AG09309 (cell line): ENCODE measurements around the gene PRMT1.

Source experiments
- DNase-seq: peaks from one replicate; pipeline ENCODE4 v3.0.0-alpha.2; 2010; ENCODE audit warnings: low read depth
- H3K4me3 ChIP-seq: 2 replicates; pipeline ENCODE4 v1.5.1; 2011; ENCODE audit warnings: mild to moderate bottlenecking, low read depth, low read length, moderate library complexity; ENCODE audit not compliant: control insufficient read depth
- TF ChIP-seq, protein P1 (sequence below): IDR thresholded peaks from 2 replicates; pipeline ENCODE4 v1.5.1; 2011; ENCODE audit warnings: mild to moderate bottlenecking, low read depth, low read length, inconsistent platforms; ENCODE audit not compliant: insufficient read depth, control insufficient read depth; ENCODE audit errors: missing control alignments

PRMT1 gene

DNA sequence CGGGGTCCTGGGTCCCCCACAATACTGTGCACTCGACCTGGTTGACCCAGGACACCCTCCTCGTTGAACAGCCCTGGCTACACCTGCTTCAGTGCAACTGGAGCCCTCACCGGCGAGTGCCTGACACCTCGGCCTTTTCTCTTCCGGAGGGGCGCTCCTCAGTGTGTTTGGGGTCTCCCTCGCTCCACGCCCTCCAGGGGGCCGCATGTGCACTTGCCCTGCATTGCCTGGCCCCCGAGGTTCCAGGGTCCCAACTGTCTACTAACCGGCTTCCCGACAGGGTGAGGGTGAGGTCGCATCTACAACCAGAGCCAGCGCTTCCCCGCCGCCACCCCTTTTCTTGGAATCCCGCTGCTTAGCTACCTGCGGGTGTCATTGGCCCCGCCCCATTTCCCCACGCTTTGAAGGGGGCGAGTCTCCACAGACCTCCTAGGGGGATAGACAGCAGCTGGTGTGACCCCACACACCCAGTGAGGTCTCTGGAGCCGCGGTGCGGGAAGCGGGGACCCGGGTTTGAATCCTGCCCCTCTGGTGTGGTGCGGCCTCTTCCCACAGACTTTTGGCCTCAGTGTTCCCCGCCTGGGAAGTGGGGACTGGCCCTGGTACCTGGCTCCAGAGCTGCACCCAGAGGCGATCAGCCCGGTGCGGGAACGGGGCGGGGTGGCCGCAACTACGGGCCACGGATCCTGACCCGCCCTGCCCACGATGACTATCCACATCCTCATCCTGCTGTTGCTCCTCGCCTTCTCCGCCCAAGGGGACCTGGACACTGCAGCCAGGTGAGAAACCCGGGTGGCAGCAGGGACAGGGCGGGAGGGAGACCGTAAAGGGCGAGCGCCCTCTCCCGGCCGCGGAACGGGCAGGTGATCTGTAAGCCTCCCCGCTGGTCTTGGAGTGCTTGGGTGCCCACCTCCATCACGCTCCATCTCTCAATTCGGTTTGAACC is 12.3 kb downstream of the PRMT1 start, which contains the start of gene ADM5:
ADM5 (plus strand) TSS at position 462 of the 946 bp plus-strand sequence; CDS start at position 706, 244 bp downstream.
- TF ChIP-seq, protein P1, sequence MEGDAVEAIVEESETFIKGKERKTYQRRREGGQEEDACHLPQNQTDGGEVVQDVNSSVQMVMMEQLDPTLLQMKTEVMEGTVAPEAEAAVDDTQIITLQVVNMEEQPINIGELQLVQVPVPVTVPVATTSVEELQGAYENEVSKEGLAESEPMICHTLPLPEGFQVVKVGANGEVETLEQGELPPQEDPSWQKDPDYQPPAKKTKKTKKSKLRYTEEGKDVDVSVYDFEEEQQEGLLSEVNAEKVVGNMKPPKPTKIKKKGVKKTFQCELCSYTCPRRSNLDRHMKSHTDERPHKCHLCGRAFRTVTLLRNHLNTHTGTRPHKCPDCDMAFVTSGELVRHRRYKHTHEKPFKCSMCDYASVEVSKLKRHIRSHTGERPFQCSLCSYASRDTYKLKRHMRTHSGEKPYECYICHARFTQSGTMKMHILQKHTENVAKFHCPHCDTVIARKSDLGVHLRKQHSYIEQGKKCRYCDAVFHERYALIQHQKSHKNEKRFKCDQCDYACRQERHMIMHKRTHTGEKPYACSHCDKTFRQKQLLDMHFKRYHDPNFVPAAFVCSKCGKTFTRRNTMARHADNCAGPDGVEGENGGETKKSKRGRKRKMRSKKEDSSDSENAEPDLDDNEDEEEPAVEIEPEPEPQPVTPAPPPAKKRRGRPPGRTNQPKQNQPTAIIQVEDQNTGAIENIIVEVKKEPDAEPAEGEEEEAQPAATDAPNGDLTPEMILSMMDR: peak; percentile 67
- peak within 1 kb of the TSS; percentile 61 for H3K4me3 ChIP-seq
- DNase-seq: no peak

DNA sequence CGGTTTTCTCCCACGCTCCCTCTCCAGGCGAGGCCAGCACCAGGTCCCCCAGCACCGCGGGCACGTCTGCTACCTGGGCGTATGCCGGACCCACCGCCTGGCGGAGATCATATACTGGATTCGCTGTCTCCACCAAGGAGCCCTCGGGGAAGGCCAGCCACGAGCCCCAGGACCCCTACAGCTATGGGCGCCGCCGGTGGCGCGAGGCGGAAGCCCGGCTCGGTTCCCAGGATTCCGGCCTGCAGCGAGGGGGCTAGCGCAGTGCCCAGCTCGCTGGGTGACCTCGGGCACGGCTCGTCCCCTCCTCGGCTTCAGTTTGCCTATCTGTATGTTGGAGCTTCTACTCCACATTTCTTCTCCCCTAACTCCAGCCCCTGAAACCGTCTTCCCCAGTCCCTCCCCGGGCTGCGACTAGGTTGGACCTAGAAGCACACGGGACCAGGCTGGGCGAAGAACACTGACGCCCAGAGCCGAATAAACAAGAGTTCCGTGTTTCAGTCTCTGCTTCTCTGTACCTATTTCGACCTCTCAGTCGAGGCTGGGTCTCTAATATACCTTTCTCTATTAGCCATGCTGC is 13.1 kb downstream of the PRMT1 start:
- TF ChIP-seq, protein P1: no peak
- DNase-seq: no peak
- peak overlapping the region; percentile 61 for H3K4me3 ChIP-seq

DNA sequence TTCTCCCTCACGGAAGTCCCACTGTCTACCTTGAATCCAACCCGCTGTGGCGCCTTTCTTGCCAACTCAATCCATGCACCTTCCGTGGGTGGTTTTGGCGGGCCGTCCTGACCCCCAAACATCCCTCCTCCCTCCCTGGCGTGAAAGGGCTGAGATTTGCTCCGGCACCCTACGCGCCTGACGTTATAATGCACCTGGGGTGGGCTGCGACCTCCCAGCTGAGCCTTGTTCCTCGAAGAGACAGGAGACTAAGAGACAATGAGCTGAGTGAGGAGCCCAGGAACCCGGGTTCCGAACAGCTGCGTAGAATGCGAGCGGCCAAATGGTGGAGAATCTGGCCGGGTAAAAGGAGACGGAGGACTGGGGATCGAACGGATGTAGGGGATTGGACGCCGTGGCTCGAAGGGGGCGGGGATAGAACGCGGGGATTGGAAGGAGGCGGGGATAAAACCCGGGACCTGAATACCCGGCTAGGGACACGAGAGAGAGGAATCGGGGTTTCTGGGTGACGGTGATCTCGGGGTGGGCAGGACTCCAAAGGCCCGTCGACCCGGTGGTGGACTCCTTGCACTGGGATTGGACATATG is 13.7 kb downstream of the PRMT1 start, which contains the start of gene CPT1C:
CPT1C (plus strand) TSS at position 461 of the 587 bp plus-strand sequence. CDS start 1,137 bp downstream, outside the sequence.
- peak within 1 kb of the TSS; percentile 61 for H3K4me3 ChIP-seq
- TF ChIP-seq, protein P1: no peak
- DNase-seq: no peak

DNA sequence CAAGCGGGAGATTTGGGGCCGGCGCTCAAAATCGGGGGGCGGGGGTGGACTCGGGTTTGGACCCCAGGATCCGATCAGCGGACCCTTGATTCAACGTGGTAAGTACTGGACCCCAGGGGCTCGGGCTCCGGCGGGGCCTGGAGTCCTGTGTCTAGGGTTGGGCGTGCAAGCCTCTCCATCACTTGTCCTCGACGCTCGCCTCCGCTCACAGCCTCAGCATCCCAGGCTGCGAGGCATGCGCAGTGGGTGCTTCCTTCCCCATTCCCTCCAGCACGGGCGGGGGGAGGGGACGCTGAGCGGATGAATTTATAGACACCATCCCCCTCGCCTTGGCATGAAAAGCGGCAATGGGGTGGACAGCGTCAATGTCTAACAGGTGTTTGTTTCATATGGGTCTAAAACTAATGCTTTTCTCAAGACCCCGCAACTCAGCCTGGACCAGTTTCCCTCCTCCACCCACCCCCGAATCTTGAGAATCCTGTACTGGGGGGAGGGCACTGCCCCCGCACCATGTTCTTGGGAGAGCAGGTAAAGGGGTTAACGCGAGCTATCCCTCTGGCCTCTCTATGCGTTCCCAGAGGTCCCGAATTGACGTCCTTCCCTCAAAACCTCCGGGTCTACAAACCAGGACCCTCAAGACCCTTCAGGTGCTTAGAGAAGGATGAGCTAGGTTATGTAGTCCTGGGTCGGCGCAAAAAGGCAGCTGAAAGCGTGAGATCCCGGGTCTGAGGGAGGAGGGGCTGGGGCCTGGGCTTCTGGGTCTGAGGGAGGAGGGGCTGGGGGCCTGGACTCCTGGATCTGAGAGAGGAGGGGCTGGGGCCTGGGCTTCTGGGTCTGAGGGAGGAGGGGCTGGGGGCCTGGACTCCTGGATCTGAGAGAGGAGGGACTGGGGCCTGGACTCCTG is 14.4 kb downstream of the PRMT1 start:
- TF ChIP-seq, protein P1: no peak
- H3K4me3 ChIP-seq: peak overlapping the region; percentile 61
- DNase-seq: no peak

DNA sequence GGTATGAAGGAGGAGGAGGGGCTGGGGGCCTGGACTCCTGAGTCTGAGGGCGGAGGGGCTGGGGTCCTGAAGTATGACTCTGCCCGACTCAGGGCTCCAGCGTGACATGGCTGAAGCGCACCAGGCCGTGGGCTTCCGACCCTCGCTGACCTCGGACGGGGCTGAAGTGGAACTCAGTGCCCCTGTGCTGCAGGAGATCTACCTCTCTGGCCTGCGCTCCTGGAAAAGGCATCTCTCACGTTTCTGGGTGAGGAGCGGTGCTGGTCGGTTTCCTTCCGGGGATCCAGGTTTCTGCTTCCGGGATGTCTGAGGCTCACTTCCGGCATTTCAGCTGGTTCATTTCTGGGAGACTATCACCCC is 15.1 kb downstream of the PRMT1 start:
- no peak for DNase-seq
- H3K4me3 ChIP-seq: peak overlapping the region; percentile 61
- TF ChIP-seq, protein P1: no peak

DNA sequence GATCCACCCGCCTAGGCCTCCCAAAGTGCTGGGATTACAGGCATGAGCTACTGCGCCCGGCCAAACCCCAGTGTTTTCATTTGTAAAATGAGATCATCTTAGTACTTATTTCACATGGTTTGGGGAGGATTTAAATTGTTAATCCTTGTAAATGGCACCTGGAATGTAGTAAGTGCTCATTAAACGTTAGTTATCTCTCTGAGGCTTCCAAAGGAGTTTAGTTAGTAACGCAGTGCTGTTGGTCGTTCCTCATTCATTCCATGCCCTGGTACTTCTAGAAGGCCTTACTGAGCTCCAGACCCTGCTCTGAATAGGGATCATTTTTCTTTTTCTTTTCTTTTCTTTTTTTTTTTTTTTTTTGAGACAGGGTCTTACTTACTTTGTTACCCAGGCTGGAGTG is 19.0 kb downstream of the PRMT1 start:
- H3K4me3 ChIP-seq: no peak overlapping the region
- no peak for DNase-seq
- TF ChIP-seq, protein P1: no peak
